HG02973 (cell line): Measurements from ENCODE around the gene TMEM179B.
A peak's percentile ranks its signal among the peaks of the same experiment; 100 is the strongest.

ENCODE experiments used
- ATAC-seq: cut with Tn5 transposase; IDR thresholded peaks from one replicate; pipeline ENCODE4 v1.9.1; 2021; ENCODE audit warnings: moderate library complexity; ENCODE audit not compliant: unreplicated experiment

TMEM179B gene

DNA sequence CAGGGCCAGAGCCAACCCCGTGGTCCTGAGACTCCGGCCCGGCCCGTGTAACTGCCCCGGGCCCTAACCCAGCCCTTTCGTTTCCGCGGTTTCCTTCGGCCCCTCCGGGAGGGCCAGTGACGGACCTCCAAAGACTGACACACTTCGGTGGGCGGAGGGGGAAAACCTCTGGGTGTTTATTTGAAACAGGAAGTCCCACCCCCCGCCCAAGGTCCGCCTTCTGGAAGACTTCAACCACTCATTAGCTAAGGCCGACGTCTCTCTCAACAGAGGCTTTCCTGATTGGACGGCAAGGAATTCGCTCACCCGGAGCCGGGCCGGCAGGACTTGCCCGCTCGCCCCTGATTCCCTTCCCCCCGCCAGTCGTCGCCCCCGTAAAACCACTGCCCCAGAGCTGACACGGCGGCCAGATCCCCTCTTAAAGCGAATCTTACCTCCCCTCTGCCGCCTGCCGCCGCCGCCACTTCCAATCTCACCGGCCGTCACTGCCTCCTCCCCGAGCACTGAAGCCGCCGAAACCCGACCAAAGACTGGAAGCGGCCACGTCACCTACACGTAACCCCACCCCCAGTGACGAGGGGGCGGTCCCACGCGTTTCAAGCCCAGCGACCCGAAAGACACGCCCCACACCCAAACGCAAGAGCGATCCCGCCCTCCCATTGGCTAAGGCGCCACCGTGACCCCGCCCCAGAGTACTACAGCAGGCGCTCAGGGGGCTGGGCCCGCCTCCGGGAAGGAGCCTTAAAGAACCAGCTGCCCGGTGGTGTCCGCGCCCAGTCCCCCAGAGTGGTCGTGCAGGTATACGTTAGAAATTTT, 44.5 kb downstream of the TMEM179B start, which contains the start of gene STX5:
Gene STX5, minus strand, starts transcription at position 532 of the 816 bp plus-strand sequence. CDS start 808 bp downstream, outside the sequence.
- ATAC-seq = peak; percentile 75

DNA sequence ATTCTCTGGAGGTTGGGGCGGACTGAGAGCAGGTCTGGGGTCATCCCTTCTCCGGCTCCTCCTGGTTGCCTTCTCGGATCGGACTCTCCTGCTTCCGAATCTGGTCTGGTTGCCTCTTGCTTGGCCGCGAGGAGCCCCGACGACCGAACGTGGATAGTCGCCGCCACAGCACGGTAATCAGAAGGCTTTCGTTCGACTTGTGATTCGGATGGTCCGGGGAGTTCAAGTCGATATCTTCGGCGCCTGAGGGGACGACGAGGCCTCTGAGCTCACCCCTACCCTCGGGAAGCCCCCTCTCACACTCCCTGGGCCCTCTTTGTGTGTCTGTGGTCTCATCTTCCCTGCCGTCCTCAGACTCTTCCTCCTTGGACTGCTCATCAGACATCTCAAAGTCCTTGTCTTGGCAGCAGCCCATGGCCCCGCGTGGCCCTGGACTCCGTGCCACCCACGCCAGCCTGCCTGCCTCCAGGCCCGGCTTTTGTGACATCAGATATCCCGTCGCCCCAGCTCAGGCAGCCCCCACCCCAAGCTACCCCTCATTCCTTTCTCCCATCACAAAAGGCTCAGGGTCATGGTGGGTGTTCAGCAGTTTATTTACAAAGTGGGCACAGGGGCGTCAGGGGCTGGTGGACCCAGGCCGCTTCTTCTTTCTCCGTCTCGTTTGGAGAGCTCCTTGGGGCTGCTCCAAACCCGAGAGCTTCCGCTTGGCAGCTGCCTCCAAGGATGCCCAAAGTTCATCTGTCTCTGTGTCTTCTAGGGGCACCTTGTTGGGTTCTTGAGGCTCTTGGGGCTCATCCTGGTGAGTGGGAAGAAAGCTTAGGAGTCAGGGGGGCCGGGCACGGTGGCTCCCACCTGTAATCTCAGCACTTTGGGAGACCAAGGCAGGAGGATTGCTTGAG, 45.4 kb downstream of the TMEM179B start, which contains the start of gene TEX54:
Gene TEX54, minus strand, starts transcription at position 506 of the 899 bp plus-strand sequence.
- peak; percentile 8 for ATAC-seq

DNA sequence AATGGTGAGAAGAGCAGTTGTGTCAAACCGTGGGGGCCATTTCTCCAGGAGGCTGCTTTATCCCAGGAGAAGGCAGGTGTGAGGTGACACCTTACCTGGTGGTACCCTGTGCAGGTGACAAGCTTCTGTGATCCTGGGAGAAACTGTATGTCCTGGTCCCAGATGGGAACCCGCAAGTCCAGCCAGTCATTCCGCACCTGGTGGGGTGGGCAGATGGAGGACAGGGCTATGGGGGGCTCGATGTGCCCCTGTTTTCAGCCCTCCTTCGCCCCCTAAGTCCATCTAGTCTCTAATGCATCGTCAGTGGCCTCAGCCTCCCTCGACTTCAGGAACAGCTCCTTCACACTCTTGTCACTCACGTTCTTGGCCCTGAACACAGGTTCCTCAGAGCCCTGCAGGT, 48.1 kb downstream of the TMEM179B start:
- ATAC-seq = no peak

DNA sequence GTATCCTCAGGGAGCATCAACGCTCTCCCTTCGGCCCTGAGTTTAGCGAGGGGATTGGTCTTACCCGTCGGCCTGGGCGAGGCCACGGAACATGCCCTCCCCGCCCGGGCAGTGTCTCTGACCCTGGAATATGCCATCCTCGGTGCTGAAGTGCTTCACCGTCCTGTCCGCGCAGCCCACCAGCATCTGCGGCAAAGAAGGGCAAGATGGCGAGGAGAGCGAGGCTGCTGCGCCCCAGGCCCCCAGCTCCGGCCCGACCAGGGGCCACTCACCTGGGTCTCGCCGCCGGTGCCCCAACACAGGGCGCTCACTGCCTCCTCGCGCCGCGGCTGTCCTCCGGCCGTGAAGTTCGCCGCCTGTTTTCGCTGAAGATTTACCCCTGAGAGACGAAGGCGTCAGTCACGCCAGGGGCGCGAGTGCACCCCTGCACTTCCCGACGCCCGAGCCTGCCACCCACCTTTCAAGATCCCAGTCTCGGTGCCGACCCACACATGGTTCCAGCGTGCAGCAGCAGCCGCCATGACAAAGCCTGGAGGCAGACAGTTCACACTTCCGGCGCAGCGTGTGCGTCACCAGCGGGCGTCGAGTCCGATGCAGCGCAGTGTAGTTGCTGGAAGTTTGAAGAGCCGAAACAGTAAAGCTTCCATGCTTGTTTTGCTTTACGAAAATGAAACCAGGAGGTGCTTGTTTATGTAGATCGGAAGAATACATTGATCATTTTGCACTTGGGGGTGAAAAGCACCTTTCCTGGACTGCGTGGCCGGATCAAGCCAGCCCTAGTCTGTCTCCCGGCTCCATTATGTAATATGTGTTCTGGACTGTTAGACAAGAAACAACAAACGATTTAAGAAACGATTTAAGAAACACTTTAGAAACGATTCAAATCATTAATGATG, 52.1 kb downstream of the TMEM179B start, which contains the start of gene WDR74:
Gene WDR74, minus strand, starts transcription at position 541 of the 896 bp plus-strand sequence. Its CDS starts 20 bp downstream, at position 521.
- ATAC-seq = peak; percentile 41
